Thyroid gland (tissue), 4 donors: ENCODE data around the gene E2F6.

ENCODE experiments used
- CTCF ChIP-seq, 6 experiments: fragments of 200-600 bp in 3 of 6; fragments of 450-650 bp in 3 of 6; sonication (generic) in 3 of 6; IDR thresholded peaks; one replicate each; pipeline ENCODE4 v1.5.1; 2016 to 2019; ENCODE audit warnings: antibody characterized with exemption in 6 of 6, mild to moderate bottlenecking in 2 of 6, inconsistent platforms in 1 of 6, moderate library complexity in 1 of 6
- POLR2A ChIP-seq, 2 donors: fragments of 450-650 bp; IDR thresholded peaks; one replicate each; pipeline ENCODE4 v1.6.1; 2017; ENCODE audit warnings: antibody characterized with exemption in 2 of 2, mild to moderate bottlenecking in 2 of 2, moderate library complexity in 1 of 2

GRCh38 chr2:11500702-11501303 is 34.8 kb upstream of the E2F6 start:
- TF ChIP-seq CTCF (IDR thresholded peaks at IDR 0.05) (no peak), POLR2A (IDR thresholded peaks at IDR 0.05) (no peak)
